ENCODE measurements around the gene RLN3.

RLN3 gene

DNA sequence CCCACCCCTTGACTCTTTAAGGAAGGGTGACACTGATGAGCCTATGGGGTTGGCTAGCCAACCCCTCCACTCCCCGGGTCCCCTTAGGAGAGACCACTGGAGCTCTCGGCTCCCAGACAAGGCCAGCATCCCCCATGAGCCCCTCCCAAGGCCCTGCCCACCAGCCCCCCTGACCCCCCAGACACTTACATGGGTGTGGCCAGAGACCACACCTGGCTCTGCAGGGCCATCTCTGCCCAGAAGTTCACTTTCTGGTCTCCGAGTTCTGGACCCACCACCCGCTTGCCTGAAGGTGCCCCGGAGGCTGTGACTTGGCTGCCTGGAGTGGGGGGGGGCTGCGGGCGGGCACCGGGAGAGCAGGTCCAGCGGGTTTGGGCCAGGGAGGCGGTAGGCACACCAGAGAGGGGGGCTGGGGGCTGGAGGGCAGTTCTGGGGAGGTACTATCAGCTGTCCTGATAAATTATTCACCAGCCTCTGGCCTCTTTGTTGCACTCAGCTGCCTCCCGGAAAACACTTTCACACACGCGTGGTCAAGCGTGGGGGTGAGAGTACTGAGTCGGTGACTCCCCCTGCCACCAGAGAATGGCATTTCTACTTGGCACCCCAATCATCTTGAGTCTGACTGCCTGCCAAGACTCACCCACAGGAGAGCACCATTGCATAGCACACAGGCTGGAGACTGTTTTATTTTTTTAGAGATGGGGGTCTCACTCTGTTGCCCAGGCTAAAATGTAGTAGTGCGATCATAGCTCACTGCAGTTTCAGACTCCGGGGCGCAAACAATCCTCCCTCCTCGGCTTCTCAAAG is 34.0 kb downstream of the RLN3 start, which contains the start of gene PALM3:
Gene PALM3, minus strand, starts transcription at position 326 of the 807 bp plus-strand sequence. Its CDS starts 96 bp downstream, at position 230.
- H3K36me3 Mint-ChIP-seq (ENCODE audit: low read depth) = no peaks in the 10 kb centered on the region
- DNase-seq = no peak
- no peak within 1 kb of the TSS for H3K4me3 Mint-ChIP-seq
- H3K4me1 Mint-ChIP-seq (ENCODE audit: low read depth) = peaks cover 16% of the 10 kb centered on the region
- no peak within 1 kb of the TSS for H3K27ac Mint-ChIP-seq
- H3K27me3 Mint-ChIP-seq = peaks cover 36% of the 10 kb centered on the region
- H3K9me3 Mint-ChIP-seq = no peaks in the 10 kb centered on the region

DNA sequence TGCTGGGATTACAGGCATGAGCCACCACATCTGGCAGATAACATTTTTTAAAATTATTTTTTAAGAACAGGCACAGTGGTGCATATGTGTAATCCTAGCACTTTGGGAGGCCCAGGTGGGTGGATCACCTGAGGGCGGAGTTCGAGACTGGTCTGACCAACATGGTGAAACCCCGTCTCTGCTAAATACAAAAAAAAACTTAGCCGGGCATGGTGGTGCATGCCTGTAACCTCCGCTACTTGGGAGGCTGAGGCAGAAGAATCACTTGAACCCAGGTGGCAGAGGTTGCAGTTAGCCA is 34.6 kb downstream of the RLN3 start:
- DNase-seq = no peak
- no peaks in the 10 kb centered on the region for H3K36me3 Mint-ChIP-seq (ENCODE audit: low read depth)
- H3K27me3 Mint-ChIP-seq = peaks cover 36% of the 10 kb centered on the region
- no peaks in the 10 kb centered on the region for H3K9me3 Mint-ChIP-seq
- peaks cover 15% of the 10 kb centered on the region for H3K4me1 Mint-ChIP-seq (ENCODE audit: low read depth)
- no peak overlapping the region for H3K4me3 Mint-ChIP-seq
- H3K27ac Mint-ChIP-seq = no peak overlapping the region

DNA sequence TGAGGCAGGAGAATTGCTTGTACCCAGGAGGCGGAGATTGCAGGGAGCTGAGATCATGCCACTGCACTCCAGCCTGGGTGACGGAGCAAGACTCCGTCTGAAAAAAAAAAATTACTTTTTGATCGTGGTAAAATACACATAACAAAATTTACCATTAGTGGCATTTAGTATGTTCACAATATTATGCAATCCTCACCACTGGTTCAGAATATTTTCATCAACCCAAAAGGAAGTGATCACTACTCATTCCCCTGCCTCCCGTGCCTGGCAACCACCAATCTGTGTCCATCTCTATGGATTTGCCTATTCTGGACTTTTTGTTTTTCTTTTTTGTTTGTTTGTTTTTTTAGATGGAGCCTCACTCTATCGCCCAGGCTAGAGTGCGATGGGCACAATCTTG is 35.2 kb downstream of the RLN3 start:
- no peak for DNase-seq
- Mint-ChIP-seq H3K9me3 (no peaks in the 10 kb centered on the region), H3K4me1 (ENCODE audit: low read depth) (peaks cover 11% of the 10 kb centered on the region), H3K27ac (no peak overlapping the region), H3K36me3 (ENCODE audit: low read depth) (no peaks in the 10 kb centered on the region), H3K27me3 (peaks cover 30% of the 10 kb centered on the region), H3K4me3 (no peak overlapping the region)

DNA sequence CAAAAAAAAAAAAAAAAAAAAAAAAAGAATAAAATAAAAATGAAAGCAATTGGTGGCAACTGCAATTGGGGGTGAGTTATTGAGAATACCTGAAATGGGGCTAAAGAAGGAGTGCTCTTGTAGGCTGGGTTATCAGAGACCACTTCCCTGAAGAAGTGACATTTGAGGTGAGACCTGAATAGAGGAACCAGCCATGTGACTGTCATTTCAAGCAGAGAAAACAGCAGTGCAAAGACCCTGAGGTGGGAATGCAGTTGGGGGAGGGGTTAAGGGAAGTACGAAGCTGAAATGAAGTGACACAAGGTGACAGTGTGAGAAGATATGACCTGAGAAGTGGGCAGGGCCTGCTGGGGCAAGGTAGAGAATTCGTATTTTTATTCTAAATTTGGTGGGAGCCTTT is 38.2 kb downstream of the RLN3 start:
- Mint-ChIP-seq H3K36me3 (ENCODE audit: low read depth) (no peaks in the 10 kb centered on the region), H3K9me3 (no peaks in the 10 kb centered on the region), H3K27me3 (peaks cover 3% of the 10 kb centered on the region), H3K4me3 (no peak overlapping the region), H3K27ac (no peak overlapping the region), H3K4me1 (ENCODE audit: low read depth) (no peaks in the 10 kb centered on the region)
- no peak for DNase-seq

DNA sequence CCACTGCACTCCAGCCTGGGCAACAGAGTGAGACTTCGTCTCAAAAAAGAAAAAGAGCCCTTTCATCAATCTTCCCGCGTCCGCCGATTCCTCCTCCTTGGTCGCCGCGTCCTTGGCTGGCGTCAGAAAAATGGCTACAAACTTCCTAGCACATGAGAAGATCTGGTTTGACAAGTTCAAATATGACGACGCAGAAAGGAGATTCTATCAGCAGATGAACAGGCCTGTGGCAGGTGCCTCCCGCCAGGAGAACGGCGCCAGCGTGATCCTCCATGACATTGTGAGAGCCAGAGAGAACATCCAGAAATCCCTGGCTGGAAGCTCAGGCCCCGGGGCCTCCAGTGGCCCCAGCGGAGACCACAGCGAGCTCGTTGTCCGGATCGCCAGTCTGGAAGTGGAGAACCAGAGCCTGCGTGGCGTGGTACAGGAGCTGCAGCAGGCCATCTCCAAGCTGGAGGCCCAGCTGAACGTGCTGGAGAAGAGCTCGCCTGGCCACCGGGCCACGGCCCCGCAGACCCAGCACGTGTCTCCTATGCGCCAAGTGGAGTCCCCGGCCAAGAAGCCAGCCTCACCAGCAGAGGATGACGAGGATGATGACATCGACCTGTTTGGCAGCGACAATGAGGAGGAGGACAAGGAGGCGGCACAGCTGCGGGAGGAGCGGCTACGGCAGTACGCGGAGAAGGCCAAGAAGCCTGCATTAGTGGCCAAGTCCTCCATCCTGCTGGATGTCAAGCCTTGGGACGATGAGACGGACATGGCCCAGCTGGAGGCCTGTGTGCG is 42.5 kb downstream of the RLN3 start:
- DNase-seq = no peak
- H3K9me3 Mint-ChIP-seq = no peaks in the 10 kb centered on the region
- H3K4me3 Mint-ChIP-seq = no peak overlapping the region
- H3K36me3 Mint-ChIP-seq (ENCODE audit: low read depth) = peaks cover 4% of the 10 kb centered on the region
- peaks cover 26% of the 10 kb centered on the region for H3K4me1 Mint-ChIP-seq (ENCODE audit: low read depth)
- H3K27me3 Mint-ChIP-seq = peaks cover 3% of the 10 kb centered on the region
- H3K27ac Mint-ChIP-seq = no peak overlapping the region

DNA sequence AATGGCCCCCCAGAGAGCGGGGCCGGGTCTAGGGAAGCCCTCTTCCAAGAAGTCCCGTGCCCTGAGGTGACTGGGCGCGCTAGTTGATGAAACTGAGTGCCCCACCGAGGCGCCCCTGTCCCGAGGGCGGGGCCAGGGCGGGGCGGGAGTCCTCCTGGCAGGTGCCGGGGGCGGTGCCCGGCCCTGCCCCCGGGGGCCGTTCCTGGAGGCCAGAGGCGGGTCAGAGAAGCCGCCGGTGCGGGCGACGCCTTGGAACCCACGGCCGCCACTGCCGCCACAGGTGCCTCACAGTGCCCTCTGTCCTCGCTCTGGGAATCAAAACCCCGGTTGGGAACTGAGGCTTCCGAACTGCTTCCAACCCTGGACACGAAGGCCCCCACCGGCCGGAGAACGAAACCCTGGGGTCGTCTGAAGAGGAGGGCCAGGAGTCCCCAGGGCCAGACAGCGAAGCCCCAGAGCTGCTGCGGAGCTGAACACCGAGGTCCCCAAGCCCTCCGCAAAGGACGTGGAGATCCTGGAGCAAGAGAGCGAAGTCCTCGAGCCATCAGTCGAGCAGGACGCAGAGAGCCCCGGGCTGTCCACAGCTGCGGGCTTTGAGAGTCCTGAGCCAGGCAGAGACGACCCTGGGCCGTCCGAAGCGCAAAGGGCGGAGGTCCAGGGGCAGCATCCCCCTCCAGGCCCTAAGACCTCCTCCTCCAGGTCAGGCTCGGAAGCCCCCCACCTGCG is 44.8 kb downstream of the RLN3 start, which contains the start of gene MISP3:
Gene MISP3, plus strand, starts transcription at position 252 of the 726 bp plus-strand sequence. CDS start 524 bp downstream, outside the sequence.
- Mint-ChIP-seq H3K36me3 (ENCODE audit: low read depth) (peaks cover 4% of the 10 kb centered on the region), H3K4me1 (ENCODE audit: low read depth) (peaks cover 26% of the 10 kb centered on the region), H3K27ac (no peak within 1 kb of the TSS), H3K27me3 (peaks cover 3% of the 10 kb centered on the region), H3K9me3 (no peaks in the 10 kb centered on the region), H3K4me3 (peak within 1 kb of the TSS; percentile 84)
- peak; percentile 67 for DNase-seq

DNA sequence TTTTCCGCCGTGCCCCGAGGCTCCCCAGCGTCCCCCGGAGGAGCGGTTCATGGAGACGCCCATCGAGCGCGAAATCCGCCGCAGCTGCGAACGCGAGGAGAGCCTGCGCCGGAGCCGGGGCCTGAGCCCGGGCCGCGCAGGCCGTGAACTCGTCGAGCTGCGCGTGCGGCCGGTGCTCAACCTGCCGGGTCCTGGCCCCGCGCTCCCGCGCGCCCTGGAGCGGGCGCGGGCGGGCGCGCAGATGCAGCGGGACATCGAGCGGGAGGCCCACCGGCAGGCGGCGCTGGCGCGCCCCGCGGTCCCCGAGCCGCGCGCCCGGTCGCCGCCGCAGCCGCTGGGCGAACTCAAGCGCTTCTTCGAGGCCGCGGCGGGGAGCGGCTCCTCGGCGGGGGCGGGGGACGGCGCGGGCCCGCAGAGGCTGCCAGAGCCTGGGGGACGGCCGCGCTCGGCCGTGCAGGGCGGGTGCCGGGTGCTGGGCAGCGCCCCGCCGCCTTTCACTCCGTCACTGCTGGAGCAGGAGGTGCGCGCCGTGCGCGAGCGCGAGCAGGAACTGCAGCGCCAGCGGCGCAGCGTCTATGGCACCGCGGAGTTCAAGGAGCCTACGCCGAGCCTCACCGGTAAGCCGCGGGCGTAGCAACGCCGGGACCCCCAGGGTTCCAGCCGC is 45.4 kb downstream of the RLN3 start:
- no peaks in the 10 kb centered on the region for H3K9me3 Mint-ChIP-seq
- peaks cover 26% of the 10 kb centered on the region for H3K4me1 Mint-ChIP-seq (ENCODE audit: low read depth)
- H3K27ac Mint-ChIP-seq = no peak overlapping the region
- H3K36me3 Mint-ChIP-seq (ENCODE audit: low read depth) = peaks cover 4% of the 10 kb centered on the region
- DNase-seq = peak; percentile 88
- peaks cover 3% of the 10 kb centered on the region for H3K27me3 Mint-ChIP-seq
- H3K4me3 Mint-ChIP-seq = peak overlapping the region; percentile 84

DNA sequence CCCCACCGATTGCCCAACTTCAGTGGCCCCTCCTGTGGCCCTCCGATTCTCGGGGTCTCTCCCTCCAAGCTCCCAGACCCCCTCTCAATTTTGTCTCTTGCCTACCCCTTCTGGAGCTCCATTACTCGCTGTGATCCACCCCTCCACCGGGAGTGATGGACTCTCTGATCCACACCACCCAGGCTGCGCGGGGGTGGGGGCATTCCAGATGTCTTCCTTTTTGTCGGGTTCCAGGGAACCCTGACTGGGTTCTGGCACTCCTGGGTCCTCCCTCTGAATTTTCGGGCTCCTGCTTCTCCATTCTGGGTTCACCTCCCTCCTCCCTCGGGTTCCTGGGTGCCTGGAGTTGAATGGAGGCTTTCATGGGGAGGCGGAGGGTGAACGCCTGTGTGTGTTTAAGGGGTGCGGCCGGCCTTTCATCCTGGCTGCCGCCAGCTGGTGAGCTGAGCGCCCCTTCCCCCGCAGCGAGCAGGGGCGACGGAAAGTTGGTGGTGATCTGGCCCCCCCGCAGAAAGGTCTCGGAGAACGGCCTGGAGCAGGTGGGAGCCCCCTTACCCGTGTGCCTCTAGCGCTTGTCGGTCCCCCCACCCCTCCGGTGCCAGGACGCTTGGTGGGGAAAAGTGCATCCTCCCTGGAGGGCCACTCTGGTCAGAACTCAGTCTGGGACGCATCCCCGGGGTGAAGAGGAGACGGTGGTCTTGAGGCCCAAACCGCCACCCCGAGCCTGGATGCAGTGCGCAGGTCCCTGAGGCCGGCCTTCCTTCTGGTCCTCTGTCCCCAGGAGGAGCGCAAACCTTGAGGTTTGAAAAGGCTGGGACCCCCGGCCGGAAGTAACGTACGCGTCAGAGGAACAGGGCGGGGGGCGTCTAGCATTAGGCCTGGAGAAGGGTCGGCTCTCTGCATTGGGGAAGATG is 46.2 kb downstream of the RLN3 start:
- Mint-ChIP-seq H3K4me1 (ENCODE audit: low read depth) (peaks cover 26% of the 10 kb centered on the region), H3K27me3 (peaks cover 3% of the 10 kb centered on the region), H3K27ac (peak overlapping the region; percentile 47), H3K9me3 (no peaks in the 10 kb centered on the region), H3K4me3 (peak overlapping the region; percentile 84), H3K36me3 (ENCODE audit: low read depth) (peaks cover 4% of the 10 kb centered on the region)
- peak; percentile 46 for DNase-seq

DNA sequence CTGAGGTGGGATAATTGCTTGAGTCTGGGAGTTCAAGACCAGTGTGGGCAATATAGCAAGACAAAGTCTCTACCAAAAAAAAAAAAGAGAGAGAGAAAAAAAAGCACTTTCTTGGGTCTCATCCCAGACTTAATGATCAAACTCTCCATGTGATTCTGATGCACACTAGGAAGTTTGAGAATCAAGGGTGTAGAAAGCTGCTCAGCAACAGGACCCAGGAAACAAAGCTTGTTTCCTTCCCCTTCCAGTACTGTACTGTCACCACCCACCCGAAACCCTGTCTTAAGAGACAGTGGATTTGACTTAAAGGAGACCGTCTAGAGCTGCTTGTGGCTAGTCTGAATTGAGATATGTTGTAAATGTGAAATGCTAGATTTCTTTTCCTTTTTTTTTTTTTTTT is 50.5 kb downstream of the RLN3 start:
- H3K9me3 Mint-ChIP-seq = no peaks in the 10 kb centered on the region
- no peak for DNase-seq
- H3K4me1 Mint-ChIP-seq (ENCODE audit: low read depth) = peaks cover 34% of the 10 kb centered on the region
- no peak overlapping the region for H3K4me3 Mint-ChIP-seq
- no peaks in the 10 kb centered on the region for H3K27me3 Mint-ChIP-seq
- H3K27ac Mint-ChIP-seq = no peak overlapping the region
- peaks cover 7% of the 10 kb centered on the region for H3K36me3 Mint-ChIP-seq (ENCODE audit: low read depth)
